ENCODE data around the gene PP2D1.
A peak's percentile ranks its signal among the peaks of the same experiment; 100 is the strongest.
"Not testable (repeated sequence)": the region's sequence is repeated elsewhere in the genome, so short reads cannot be mapped to it uniquely, and the experiment has no call there.

The PP2D1 gene

DNA sequence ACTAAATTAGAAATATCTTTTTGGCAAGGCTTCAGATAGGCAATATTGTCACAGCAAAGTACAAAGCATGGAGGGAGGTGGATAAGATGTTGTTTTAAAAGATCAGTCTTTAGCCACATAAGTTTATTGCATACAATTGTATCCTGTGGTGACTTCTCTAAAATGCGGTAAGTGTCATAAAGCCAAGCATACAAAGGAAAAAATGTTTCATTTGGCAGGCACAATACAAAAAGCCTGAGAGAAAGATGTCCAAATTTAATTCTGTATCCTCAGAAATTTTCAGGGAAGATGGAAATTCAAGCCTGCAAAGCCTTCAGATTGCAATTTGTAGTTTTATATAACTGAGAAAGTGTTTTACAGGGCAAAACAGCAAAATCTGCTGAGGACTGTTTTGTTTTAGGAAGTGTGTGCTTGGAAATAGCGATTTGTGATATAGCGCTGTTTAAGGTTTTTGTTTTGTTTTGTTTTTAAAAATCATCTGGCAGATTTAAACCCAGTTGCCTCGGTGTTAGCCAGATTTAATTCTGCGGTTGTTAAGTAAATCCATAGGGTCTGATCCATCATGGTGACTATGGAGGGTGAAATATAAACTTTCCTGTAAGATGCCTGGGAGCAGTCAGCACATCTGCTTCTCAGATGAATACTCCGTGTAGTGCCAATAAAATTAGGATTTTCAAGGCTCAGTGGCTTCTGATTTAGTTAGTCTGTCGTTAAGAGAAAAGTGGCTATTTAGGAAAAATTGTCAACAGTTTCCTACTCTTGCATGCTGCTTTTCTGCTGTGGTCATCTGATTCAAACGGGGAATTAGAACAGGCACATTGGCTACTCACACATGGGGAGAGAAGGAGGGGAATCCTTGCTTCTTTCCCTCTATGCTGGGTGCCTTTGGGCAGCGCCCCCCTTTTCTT lies 36.2 kb upstream of the PP2D1 start:
- Histone ChIP-seq H3K9ac (ENCODE audit: low read length) (peak overlapping the region; percentile 49), H3K36me3 (replicated peaks; ENCODE audit: low read depth, low read length) (no peaks in the 10 kb centered on the region), H4K20me1 (ENCODE audit: insufficient read depth, low read length) (no peaks in the 10 kb centered on the region), H3K79me2 (ENCODE audit: low read length) (peaks cover 33% of the 10 kb centered on the region), H3K27me3 (ENCODE audit: low read depth, low read length) (no peaks in the 10 kb centered on the region), H3K4me1 (ENCODE audit: low read length) (peaks cover 48% of the 10 kb centered on the region), H3K27ac (ENCODE audit: low read length) (peak overlapping the region; percentile 69), H3K4me3 (ENCODE audit: low read length) (peak overlapping the region; percentile 68), H2AFZ (ENCODE audit: low read depth, low read length) (peak overlapping the region; percentile 4; the same call in 1 of the 2 replicates), H3K9me3 (ENCODE audit: insufficient read depth, low read length) (no peaks in the 10 kb centered on the region), H3K4me2 (ENCODE audit: low read length) (peak overlapping the region; percentile 94)
- no peak for TF ChIP-seq EZH2phosphoT487 (IDR thresholded peaks at IDR 0.05; ENCODE audit: low read depth)
- TF ChIP-seq, protein P1, sequence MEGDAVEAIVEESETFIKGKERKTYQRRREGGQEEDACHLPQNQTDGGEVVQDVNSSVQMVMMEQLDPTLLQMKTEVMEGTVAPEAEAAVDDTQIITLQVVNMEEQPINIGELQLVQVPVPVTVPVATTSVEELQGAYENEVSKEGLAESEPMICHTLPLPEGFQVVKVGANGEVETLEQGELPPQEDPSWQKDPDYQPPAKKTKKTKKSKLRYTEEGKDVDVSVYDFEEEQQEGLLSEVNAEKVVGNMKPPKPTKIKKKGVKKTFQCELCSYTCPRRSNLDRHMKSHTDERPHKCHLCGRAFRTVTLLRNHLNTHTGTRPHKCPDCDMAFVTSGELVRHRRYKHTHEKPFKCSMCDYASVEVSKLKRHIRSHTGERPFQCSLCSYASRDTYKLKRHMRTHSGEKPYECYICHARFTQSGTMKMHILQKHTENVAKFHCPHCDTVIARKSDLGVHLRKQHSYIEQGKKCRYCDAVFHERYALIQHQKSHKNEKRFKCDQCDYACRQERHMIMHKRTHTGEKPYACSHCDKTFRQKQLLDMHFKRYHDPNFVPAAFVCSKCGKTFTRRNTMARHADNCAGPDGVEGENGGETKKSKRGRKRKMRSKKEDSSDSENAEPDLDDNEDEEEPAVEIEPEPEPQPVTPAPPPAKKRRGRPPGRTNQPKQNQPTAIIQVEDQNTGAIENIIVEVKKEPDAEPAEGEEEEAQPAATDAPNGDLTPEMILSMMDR (IDR thresholded peaks at IDR 0.05; ENCODE audit: low read depth, low read length), result no peak

DNA sequence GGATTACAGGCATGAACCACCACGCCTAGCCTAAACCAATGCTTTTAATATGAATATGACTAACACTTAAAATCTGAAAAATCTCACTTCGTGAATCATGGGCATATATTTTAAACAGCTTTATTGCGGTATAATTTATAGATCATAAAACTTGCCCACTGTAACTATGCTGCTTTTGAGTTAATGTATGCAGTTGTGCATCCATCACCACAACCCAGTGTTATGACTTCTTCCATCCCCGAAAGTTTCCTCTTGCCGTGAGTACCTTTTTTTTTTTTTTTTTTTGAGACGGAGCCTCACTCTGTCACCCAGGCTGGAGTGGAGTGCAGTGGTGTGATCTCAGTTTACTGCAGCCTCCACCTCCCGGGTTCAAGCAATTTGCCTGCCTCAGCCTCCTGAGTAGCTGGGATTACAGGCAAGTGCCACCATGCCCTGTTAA lies 35.3 kb upstream of the PP2D1 start:
- peak overlapping the region; percentile 94 for H3K4me2 ChIP-seq (ENCODE audit: low read length)
- peak overlapping the region; percentile 69; the same call in 1 of the 2 replicates for H3K27ac ChIP-seq (ENCODE audit: low read length)
- H3K9ac ChIP-seq (ENCODE audit: low read length), result peak overlapping the region; percentile 49
- H2AFZ ChIP-seq (ENCODE audit: low read depth, low read length), result no peak overlapping the region
- H3K27me3 ChIP-seq (ENCODE audit: low read depth, low read length), result no peaks in the 10 kb centered on the region
- H3K36me3 ChIP-seq (replicated peaks; ENCODE audit: low read depth, low read length), result no peaks in the 10 kb centered on the region
- TF ChIP-seq, protein P1 (IDR thresholded peaks at IDR 0.05; ENCODE audit: low read depth, low read length), result no peak
- no peak for TF ChIP-seq EZH2phosphoT487 (IDR thresholded peaks at IDR 0.05; ENCODE audit: low read depth)
- H3K9me3 ChIP-seq (ENCODE audit: insufficient read depth, low read length), result no peaks in the 10 kb centered on the region
- H4K20me1 ChIP-seq (ENCODE audit: insufficient read depth, low read length), result peaks cover under 1% of the 10 kb centered on the region; the same call in 1 of the 2 replicates
- H3K4me3 ChIP-seq (ENCODE audit: low read length), result peak overlapping the region; percentile 68
- H3K79me2 ChIP-seq (ENCODE audit: low read length), result peaks cover 36% of the 10 kb centered on the region
- H3K4me1 ChIP-seq (ENCODE audit: low read length), result peaks cover 51% of the 10 kb centered on the region

GRCh38 chr3:20046556-20046955 lies 34.5 kb upstream of the PP2D1 start:
- Histone ChIP-seq H3K79me2 (ENCODE audit: low read length) (peaks cover 38% of the 10 kb centered on the region), H3K27ac (ENCODE audit: low read length) (no peak overlapping the region), H3K9ac (ENCODE audit: low read length) (no peak overlapping the region), H4K20me1 (ENCODE audit: insufficient read depth, low read length) (peaks cover 9% of the 10 kb centered on the region; the same call in 1 of the 2 replicates), H3K9me3 (ENCODE audit: insufficient read depth, low read length) (no peaks in the 10 kb centered on the region), H3K4me3 (ENCODE audit: low read length) (peak overlapping the region; percentile 68; the same call in 1 of the 2 replicates), H3K36me3 (replicated peaks; ENCODE audit: low read depth, low read length) (no peaks in the 10 kb centered on the region), H2AFZ (ENCODE audit: low read depth, low read length) (no peak overlapping the region), H3K4me1 (ENCODE audit: low read length) (peaks cover 53% of the 10 kb centered on the region), H3K27me3 (ENCODE audit: low read depth, low read length) (no peaks in the 10 kb centered on the region), H3K4me2 (ENCODE audit: low read length) (peak overlapping the region; percentile 94)
- TF ChIP-seq, protein P1 (IDR thresholded peaks at IDR 0.05; ENCODE audit: low read depth, low read length), result no peak
- TF ChIP-seq EZH2phosphoT487 (IDR thresholded peaks at IDR 0.05; ENCODE audit: low read depth), result no peak

DNA sequence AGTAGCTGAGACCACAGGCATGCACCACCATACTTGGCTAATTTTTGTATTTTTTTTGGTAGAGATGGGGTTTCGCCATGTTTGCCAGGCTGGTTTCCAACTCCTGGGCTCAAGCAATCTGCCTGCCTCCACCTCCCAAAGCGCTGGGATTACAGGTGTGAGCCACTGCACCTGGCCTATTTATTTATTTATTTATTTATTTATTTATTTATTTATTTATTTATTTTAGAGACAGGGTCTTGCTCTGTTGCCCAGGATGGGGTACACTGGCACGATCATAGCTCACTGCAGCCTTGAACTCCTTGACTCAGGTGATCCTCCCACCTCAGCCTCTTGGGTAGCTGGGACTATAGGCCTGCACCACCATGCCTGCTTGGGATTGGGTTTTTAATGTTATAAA lies 33.1 kb upstream of the PP2D1 start:
- H3K4me2 ChIP-seq (ENCODE audit: low read length); H3K9ac ChIP-seq (ENCODE audit: low read length); H2AFZ ChIP-seq (ENCODE audit: low read depth, low read length); H3K36me3 ChIP-seq (replicated peaks; ENCODE audit: low read depth, low read length); H3K9me3 ChIP-seq (ENCODE audit: insufficient read depth, low read length); H3K4me3 ChIP-seq (ENCODE audit: low read length); H4K20me1 ChIP-seq (ENCODE audit: insufficient read depth, low read length); H3K27ac ChIP-seq (ENCODE audit: low read length); H3K27me3 ChIP-seq (ENCODE audit: low read depth, low read length): not testable (repeated sequence)
- Histone ChIP-seq H3K79me2 (ENCODE audit: low read length) (peaks cover 38% of the 10 kb centered on the region), H3K4me1 (ENCODE audit: low read length) (peaks cover 57% of the 10 kb centered on the region)
